Erythroblast (primary cell): ENCODE data around the gene PDE2A.

Experiments used
- GATA1 ChIP-seq: IDR thresholded peaks from 2 replicates; pipeline ENCODE4 v1.6.1; 2011; ENCODE audit warnings: low read depth, mild to moderate bottlenecking, control low read depth, low read length, moderate library complexity
- POLR2A ChIP-seq: IDR thresholded peaks from 2 replicates; pipeline ENCODE4 v1.6.1; 2011; ENCODE audit warnings: mild to moderate bottlenecking, low read length

- TF ChIP-seq POLR2A (no peak), GATA1 (no peak)
These were observed 84.1 kb downstream of the PDE2A start for GRCh38 chr11:72589802-72590761.
